ENCODE results near the gene REG4.

Gene REG4

DNA sequence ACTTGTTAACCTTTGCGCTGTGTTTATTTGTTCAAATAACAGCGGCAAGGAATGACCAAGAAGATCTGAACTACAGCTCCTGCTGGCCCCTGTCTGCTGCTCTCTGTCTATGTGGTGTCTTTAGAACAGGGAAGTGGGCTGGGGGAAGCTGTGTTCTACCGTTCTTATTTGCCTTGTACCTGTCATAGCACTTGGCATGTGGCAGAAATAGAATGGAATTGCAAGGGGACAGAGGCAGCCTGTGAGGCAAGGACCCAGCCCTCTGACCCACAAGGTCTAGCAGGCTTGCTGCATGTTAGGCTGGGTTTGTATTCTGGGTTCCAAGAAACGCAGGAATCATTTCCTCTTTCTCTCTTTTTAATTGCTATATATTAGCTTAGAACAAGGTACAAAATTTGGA lies 63.2 kb downstream of the REG4 start:
- H3K4me3 ChIP-seq (ENCODE audit: low read depth, low read length) = no peak overlapping the region
- H3K9me3 ChIP-seq = no peaks in the 10 kb centered on the region
- H3K4me1 ChIP-seq = no peaks in the 10 kb centered on the region
- peaks cover 21% of the 10 kb centered on the region for H3K27me3 ChIP-seq
- TF ChIP-seq, protein P1, sequence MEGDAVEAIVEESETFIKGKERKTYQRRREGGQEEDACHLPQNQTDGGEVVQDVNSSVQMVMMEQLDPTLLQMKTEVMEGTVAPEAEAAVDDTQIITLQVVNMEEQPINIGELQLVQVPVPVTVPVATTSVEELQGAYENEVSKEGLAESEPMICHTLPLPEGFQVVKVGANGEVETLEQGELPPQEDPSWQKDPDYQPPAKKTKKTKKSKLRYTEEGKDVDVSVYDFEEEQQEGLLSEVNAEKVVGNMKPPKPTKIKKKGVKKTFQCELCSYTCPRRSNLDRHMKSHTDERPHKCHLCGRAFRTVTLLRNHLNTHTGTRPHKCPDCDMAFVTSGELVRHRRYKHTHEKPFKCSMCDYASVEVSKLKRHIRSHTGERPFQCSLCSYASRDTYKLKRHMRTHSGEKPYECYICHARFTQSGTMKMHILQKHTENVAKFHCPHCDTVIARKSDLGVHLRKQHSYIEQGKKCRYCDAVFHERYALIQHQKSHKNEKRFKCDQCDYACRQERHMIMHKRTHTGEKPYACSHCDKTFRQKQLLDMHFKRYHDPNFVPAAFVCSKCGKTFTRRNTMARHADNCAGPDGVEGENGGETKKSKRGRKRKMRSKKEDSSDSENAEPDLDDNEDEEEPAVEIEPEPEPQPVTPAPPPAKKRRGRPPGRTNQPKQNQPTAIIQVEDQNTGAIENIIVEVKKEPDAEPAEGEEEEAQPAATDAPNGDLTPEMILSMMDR (IDR thresholded peaks at IDR 0.05; ENCODE audit: low read depth, low read length) = no peak
- no peak for DNase-seq
- no peaks in the 10 kb centered on the region; the same call in 1 of the 2 replicates for H3K36me3 ChIP-seq

DNA sequence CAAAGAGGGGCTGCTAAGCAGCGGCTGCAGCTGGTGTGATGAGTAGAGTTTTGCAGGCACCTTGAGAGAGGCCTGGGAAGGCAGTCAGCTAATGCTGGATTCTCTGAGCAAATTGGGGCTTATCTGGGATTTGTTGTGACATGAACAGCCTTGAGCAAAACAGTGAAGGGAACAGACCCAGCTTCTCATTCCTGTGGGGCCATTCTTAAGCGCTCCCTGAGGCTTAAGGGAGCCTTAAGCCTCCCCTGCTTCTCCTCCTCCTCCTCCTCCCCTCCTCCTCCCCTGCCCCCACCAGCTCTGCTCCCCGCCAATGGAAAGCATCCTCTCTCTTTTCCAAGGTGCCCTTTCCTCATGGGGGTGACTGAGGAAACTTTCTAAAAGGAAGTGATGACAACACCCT lies 63.8 kb downstream of the REG4 start:
- Histone ChIP-seq H3K27me3 (peaks cover 19% of the 10 kb centered on the region), H3K36me3 (no peaks in the 10 kb centered on the region; the same call in 1 of the 2 replicates), H3K4me3 (ENCODE audit: low read depth, low read length) (no peak overlapping the region), H3K9me3 (no peaks in the 10 kb centered on the region), H3K4me1 (no peaks in the 10 kb centered on the region)
- no peak for DNase-seq
- TF ChIP-seq, protein P1 (IDR thresholded peaks at IDR 0.05; ENCODE audit: low read depth, low read length) = no peak

GRCh38 chr1:119745034-119745433 lies 66.2 kb downstream of the REG4 start:
- peaks cover 20% of the 10 kb centered on the region for H3K36me3 ChIP-seq
- TF ChIP-seq, protein P1 (IDR thresholded peaks at IDR 0.05; ENCODE audit: low read depth, low read length) = no peak
- H3K4me3 ChIP-seq (ENCODE audit: low read depth, low read length) = no peak overlapping the region
- H3K4me1 ChIP-seq = no peaks in the 10 kb centered on the region
- H3K27me3 ChIP-seq = peaks cover 1% of the 10 kb centered on the region
- H3K9me3 ChIP-seq = no peaks in the 10 kb centered on the region
- no peak for DNase-seq

GRCh38 chr1:119744598-119744942 lies 66.7 kb downstream of the REG4 start:
- TF ChIP-seq, protein P1 (IDR thresholded peaks at IDR 0.05; ENCODE audit: low read depth, low read length) = no peak
- Histone ChIP-seq H3K36me3 (peaks cover 23% of the 10 kb centered on the region), H3K4me3 (ENCODE audit: low read depth, low read length) (no peak overlapping the region), H3K9me3 (no peaks in the 10 kb centered on the region), H3K4me1 (no peaks in the 10 kb centered on the region), H3K27me3 (no peaks in the 10 kb centered on the region)
- DNase-seq = no peak
